ENCODE data around the gene HSPA12B.

DNA sequence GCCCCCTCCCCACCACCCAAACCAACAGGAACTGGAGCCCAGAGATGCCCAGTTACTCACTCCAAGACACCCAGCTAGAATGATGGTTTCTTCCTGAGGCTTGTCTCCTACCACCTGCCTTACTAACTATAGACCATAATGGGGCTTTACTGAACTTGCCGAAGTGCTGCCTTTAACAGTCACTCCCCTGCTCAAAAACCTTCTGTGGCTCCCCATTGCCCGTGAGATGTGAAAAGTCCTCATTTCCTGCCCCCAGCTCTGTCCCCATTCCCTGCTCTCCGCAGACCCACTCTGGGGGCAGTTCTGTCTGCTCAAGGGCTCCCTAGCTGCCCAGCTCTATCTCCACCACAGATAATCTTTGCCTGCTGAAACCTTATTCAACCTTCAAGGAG, 25.0 kb upstream of the HSPA12B start:
- TF ChIP-seq CHD2 (IDR thresholded peaks at IDR 0.05; ENCODE audit: low read depth, low read length): no peak
- TF ChIP-seq, protein P1, sequence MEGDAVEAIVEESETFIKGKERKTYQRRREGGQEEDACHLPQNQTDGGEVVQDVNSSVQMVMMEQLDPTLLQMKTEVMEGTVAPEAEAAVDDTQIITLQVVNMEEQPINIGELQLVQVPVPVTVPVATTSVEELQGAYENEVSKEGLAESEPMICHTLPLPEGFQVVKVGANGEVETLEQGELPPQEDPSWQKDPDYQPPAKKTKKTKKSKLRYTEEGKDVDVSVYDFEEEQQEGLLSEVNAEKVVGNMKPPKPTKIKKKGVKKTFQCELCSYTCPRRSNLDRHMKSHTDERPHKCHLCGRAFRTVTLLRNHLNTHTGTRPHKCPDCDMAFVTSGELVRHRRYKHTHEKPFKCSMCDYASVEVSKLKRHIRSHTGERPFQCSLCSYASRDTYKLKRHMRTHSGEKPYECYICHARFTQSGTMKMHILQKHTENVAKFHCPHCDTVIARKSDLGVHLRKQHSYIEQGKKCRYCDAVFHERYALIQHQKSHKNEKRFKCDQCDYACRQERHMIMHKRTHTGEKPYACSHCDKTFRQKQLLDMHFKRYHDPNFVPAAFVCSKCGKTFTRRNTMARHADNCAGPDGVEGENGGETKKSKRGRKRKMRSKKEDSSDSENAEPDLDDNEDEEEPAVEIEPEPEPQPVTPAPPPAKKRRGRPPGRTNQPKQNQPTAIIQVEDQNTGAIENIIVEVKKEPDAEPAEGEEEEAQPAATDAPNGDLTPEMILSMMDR (IDR thresholded peaks at IDR 0.05 in 2 of 3, conservative IDR thresholded peaks at IDR 0.05 in 1 of 3; ENCODE audit: insufficient read depth in 2 of 3, low read depth in 1 of 3, low read length in 3 of 3): no peak
- no peak for TF ChIP-seq ELF4 (CRISPR knock-in tag; IDR thresholded peaks at IDR 0.05)
- TF ChIP-seq ZNF274 (IDR thresholded peaks at IDR 0.05; ENCODE audit: borderline replicate concordance, low read depth, low read length): no peak
- no peak for TF ChIP-seq TFAM (CRISPR knock-in tag; conservative IDR thresholded peaks at IDR 0.05)
- no peak for TF ChIP-seq SMC3 (conservative IDR thresholded peaks at IDR 0.05; ENCODE audit: insufficient read depth, low read depth, low read length)
- no peak for TF ChIP-seq ESRRA (IDR thresholded peaks at IDR 0.05; ENCODE audit: borderline replicate concordance, low read depth)
- no peak for TF ChIP-seq TAF1 (IDR thresholded peaks at IDR 0.05; ENCODE audit: control insufficient read depth, extremely low read depth, insufficient read depth, low read length, severe bottlenecking)
- TF ChIP-seq MEF2D (tag; conservative IDR thresholded peaks at IDR 0.05; ENCODE audit: low read depth): no peak
- TF ChIP-seq MYC (IDR thresholded peaks at IDR 0.05; ENCODE audit: low read depth, low read length): no peak
- TF ChIP-seq MYC (CRISPR knock-in tag; IDR thresholded peaks at IDR 0.05; ENCODE audit: borderline replicate concordance, low read depth): no peak

All from K562 (cell line).